ENCODE results near the gene ACAA2. TPM values are rescaled to one million over a fixed set of nuclear protein-coding genes. Genes with fewer than 3 reads are reported as not detected.
"Not testable (repeated sequence)": the region's sequence is repeated elsewhere in the genome, so short reads cannot be mapped to it uniquely, and the experiment has no call there.

ACAA2 gene
- total and polyA plus RNA-seq, 2 donors: 45.4 to 57.3 TPM

- H3K27ac ChIP-seq (ENCODE audit: low read depth): peak overlapping the region; percentile 89
- H3K36me3 ChIP-seq (ENCODE audit: insufficient read depth): no peaks in the 10 kb centered on the region
- peak overlapping the region; percentile 66 for H3K4me3 ChIP-seq (ENCODE audit: low read depth, low read length)
- 2% methylated on average over 17 of the region's 17 CpGs for WGBS
- no peaks in the 10 kb centered on the region for H3K4me1 ChIP-seq (ENCODE audit: insufficient read depth)
- DNase-seq (ENCODE audit: extremely low spot score): no peak
Measured at GRCh38 chr18:49813069-49813318, 339 bp downstream of the ACAA2 start.

GRCh38 chr18:49812286-49813068 is 856 bp downstream of the ACAA2 start:
- 32% methylated on average over 13 of the region's 13 CpGs for WGBS

GRCh38 chr18:49811151-49811938 is 2.0 kb downstream of the ACAA2 start:
- Histone ChIP-seq H3K27ac (ENCODE audit: low read depth) (no peak overlapping the region), H3K4me3 (ENCODE audit: low read depth, low read length) (no peak overlapping the region), H3K36me3 (ENCODE audit: insufficient read depth) (no peaks in the 10 kb centered on the region), H3K4me1 (ENCODE audit: insufficient read depth) (no peaks in the 10 kb centered on the region)
- DNase-seq (ENCODE audit: extremely low spot score): no peak
- 34% methylated on average over 7 of the region's 7 CpGs for WGBS

More at GRCh38 chr18:49812286-49813068, 856 bp downstream of the ACAA2 start:
- Histone ChIP-seq H3K4me3 (ENCODE audit: low read depth, low read length) (peak overlapping the region; percentile 66), H3K4me1 (ENCODE audit: insufficient read depth) (no peaks in the 10 kb centered on the region), H3K27ac (ENCODE audit: low read depth) (peak overlapping the region; percentile 38), H3K36me3 (ENCODE audit: insufficient read depth) (no peaks in the 10 kb centered on the region)
- DNase-seq (ENCODE audit: extremely low spot score): no peak

GRCh38 chr18:49808553-49809191 is 4.7 kb downstream of the ACAA2 start:
- WGBS: 98% methylated on average over 10 of the region's 10 CpGs
- H3K4me1 ChIP-seq (ENCODE audit: insufficient read depth); H3K27ac ChIP-seq (ENCODE audit: low read depth); H3K4me3 ChIP-seq (ENCODE audit: low read depth, low read length); DNase-seq (ENCODE audit: extremely low spot score); H3K36me3 ChIP-seq (ENCODE audit: insufficient read depth): not testable (repeated sequence)

GRCh38 chr18:49804096-49804495 is 9.2 kb downstream of the ACAA2 start:
- H3K4me3 ChIP-seq (ENCODE audit: low read depth, low read length): no peak overlapping the region
- DNase-seq (ENCODE audit: extremely low spot score): no peak
- no peak overlapping the region for H3K27ac ChIP-seq (ENCODE audit: low read depth)
- 91% methylated on average over 5 of the region's 5 CpGs for WGBS
- peaks cover 2% of the 10 kb centered on the region for H3K36me3 ChIP-seq (ENCODE audit: insufficient read depth)
- no peaks in the 10 kb centered on the region for H3K4me1 ChIP-seq (ENCODE audit: insufficient read depth)

- H3K36me3 ChIP-seq (ENCODE audit: insufficient read depth): peaks cover 2% of the 10 kb centered on the region
- no peaks in the 10 kb centered on the region for H3K4me1 ChIP-seq (ENCODE audit: insufficient read depth)
- no peak overlapping the region for H3K4me3 ChIP-seq (ENCODE audit: low read depth, low read length)
- no peak for DNase-seq (ENCODE audit: extremely low spot score)
- WGBS: 97% methylated on average over 4 of the region's 4 CpGs
- H3K27ac ChIP-seq (ENCODE audit: low read depth): no peak overlapping the region
Measured at GRCh38 chr18:49802623-49803022, 10.7 kb downstream of the ACAA2 start.

- H3K27ac ChIP-seq (ENCODE audit: low read depth); H3K4me3 ChIP-seq (ENCODE audit: low read depth, low read length); DNase-seq (ENCODE audit: extremely low spot score); H3K36me3 ChIP-seq (ENCODE audit: insufficient read depth); H3K4me1 ChIP-seq (ENCODE audit: insufficient read depth): not testable (repeated sequence)
- WGBS: 97% methylated on average over 5 of the region's 5 CpGs
Measured at GRCh38 chr18:49800491-49800890, 12.8 kb downstream of the ACAA2 start.

- H3K27ac ChIP-seq (ENCODE audit: low read depth); DNase-seq (ENCODE audit: extremely low spot score); H3K4me1 ChIP-seq (ENCODE audit: insufficient read depth); H3K4me3 ChIP-seq (ENCODE audit: low read depth, low read length); H3K36me3 ChIP-seq (ENCODE audit: insufficient read depth): not testable (repeated sequence)
- 97% methylated on average over 19 of the region's 29 CpGs for WGBS
Measured at GRCh38 chr18:49799806-49800205, 13.5 kb downstream of the ACAA2 start.

- WGBS: 99% methylated on average over 4 of the region's 4 CpGs
- no peak overlapping the region for H3K27ac ChIP-seq (ENCODE audit: low read depth)
- no peaks in the 10 kb centered on the region for H3K4me1 ChIP-seq (ENCODE audit: insufficient read depth)
- DNase-seq (ENCODE audit: extremely low spot score): no peak
- no peak overlapping the region for H3K4me3 ChIP-seq (ENCODE audit: low read depth, low read length)
- peaks cover 2% of the 10 kb centered on the region for H3K36me3 ChIP-seq (ENCODE audit: insufficient read depth)
Measured at GRCh38 chr18:49798001-49798400, 15.3 kb downstream of the ACAA2 start.

- H3K4me3 ChIP-seq (ENCODE audit: low read depth, low read length): no peak overlapping the region
- WGBS: 90% methylated on average over 7 of the region's 7 CpGs
- no peaks in the 10 kb centered on the region for H3K4me1 ChIP-seq (ENCODE audit: insufficient read depth)
- no peak for DNase-seq (ENCODE audit: extremely low spot score)
- H3K27ac ChIP-seq (ENCODE audit: low read depth): no peak overlapping the region
- no peaks in the 10 kb centered on the region for H3K36me3 ChIP-seq (ENCODE audit: insufficient read depth)
Measured at GRCh38 chr18:49795612-49796552, 17.5 kb downstream of the ACAA2 start.

- H3K27ac ChIP-seq (ENCODE audit: low read depth): no peak overlapping the region
- no peak overlapping the region for H3K4me3 ChIP-seq (ENCODE audit: low read depth, low read length)
- no peaks in the 10 kb centered on the region for H3K4me1 ChIP-seq (ENCODE audit: insufficient read depth)
- DNase-seq (ENCODE audit: extremely low spot score): no peak
- H3K36me3 ChIP-seq (ENCODE audit: insufficient read depth): no peaks in the 10 kb centered on the region
- WGBS: 93% methylated on average over 3 of the region's 3 CpGs
Measured at GRCh38 chr18:49794743-49795142, 18.6 kb downstream of the ACAA2 start.

GRCh38 chr18:49789560-49790134 is 23.7 kb downstream of the ACAA2 start:
- WGBS: 92% methylated on average over 8 of the region's 8 CpGs
- not testable (repeated sequence) for H3K36me3 ChIP-seq (ENCODE audit: insufficient read depth); H3K27ac ChIP-seq (ENCODE audit: low read depth); H3K4me3 ChIP-seq (ENCODE audit: low read depth, low read length); DNase-seq (ENCODE audit: extremely low spot score); H3K4me1 ChIP-seq (ENCODE audit: insufficient read depth)
